DMS153 (cell line): ENCODE measurements around the gene ILRUN.
"Not testable (repeated sequence)": the region's sequence is repeated elsewhere in the genome, so short reads cannot be mapped to it uniquely, and the experiment has no call there.

Experiments used
- DNase-seq: peaks from one replicate; lab custom pipeline; 2025; lab: John Stamatoyannopoulos, UW

ILRUN gene

GRCh38 chr6:34697544-34697836 lies 923 bp upstream of the ILRUN start:
- DNase-seq = no peak

- no peak for DNase-seq
Observed at GRCh38 chr6:34696189-34696738, 303 bp downstream of the ILRUN start.

GRCh38 chr6:34695729-34696188 lies 808 bp downstream of the ILRUN start:
- DNase-seq = no peak

GRCh38 chr6:34692280-34692679 lies 4.3 kb downstream of the ILRUN start:
- DNase-seq = no peak

GRCh38 chr6:34689742-34690141 lies 6.8 kb downstream of the ILRUN start:
- no peak for DNase-seq

GRCh38 chr6:34688956-34689355 lies 7.6 kb downstream of the ILRUN start:
- no peak for DNase-seq

GRCh38 chr6:34684919-34685318 lies 11.6 kb downstream of the ILRUN start:
- DNase-seq = no peak

GRCh38 chr6:34684364-34684763 lies 12.2 kb downstream of the ILRUN start:
- no peak for DNase-seq

- no peak for DNase-seq
Observed at GRCh38 chr6:34680802-34681515, 15.6 kb downstream of the ILRUN start.

GRCh38 chr6:34680313-34680712 lies 16.3 kb downstream of the ILRUN start:
- not testable (repeated sequence) for DNase-seq

- DNase-seq = no peak
Observed at GRCh38 chr6:34679552-34680253, 16.9 kb downstream of the ILRUN start.

GRCh38 chr6:34676140-34676539 lies 20.4 kb downstream of the ILRUN start:
- no peak for DNase-seq

- not testable (repeated sequence) for DNase-seq
Observed at GRCh38 chr6:34674930-34675329, 21.6 kb downstream of the ILRUN start.

- DNase-seq = no peak
Observed at GRCh38 chr6:34674268-34674639, 22.3 kb downstream of the ILRUN start.

GRCh38 chr6:34673064-34673463 lies 23.5 kb downstream of the ILRUN start:
- no peak for DNase-seq

- no peak for DNase-seq
Observed at GRCh38 chr6:34672657-34673043, 23.9 kb downstream of the ILRUN start.

- DNase-seq = no peak
Observed at GRCh38 chr6:34671801-34672656, 24.5 kb downstream of the ILRUN start.

GRCh38 chr6:34671367-34671766 lies 25.2 kb downstream of the ILRUN start:
- no peak for DNase-seq

- DNase-seq = not testable (repeated sequence)
Observed at GRCh38 chr6:34668799-34669198, 27.8 kb downstream of the ILRUN start.

- DNase-seq = no peak
Observed at GRCh38 chr6:34667481-34668238, 28.9 kb downstream of the ILRUN start.

GRCh38 chr6:34665019-34665418 lies 31.5 kb downstream of the ILRUN start:
- DNase-seq = no peak
